ENCODE results near the gene SYNPO2.
"Not testable (repeated sequence)": the region's sequence is repeated elsewhere in the genome, so short reads cannot be mapped to it uniquely, and the experiment has no call there.

The SYNPO2 gene

GRCh38 chr4:118973295-118973694 lies 84.6 kb downstream of the SYNPO2 start:
- no peak for DNase-seq (ENCODE audit: low read depth in 3 of 3)

DNA sequence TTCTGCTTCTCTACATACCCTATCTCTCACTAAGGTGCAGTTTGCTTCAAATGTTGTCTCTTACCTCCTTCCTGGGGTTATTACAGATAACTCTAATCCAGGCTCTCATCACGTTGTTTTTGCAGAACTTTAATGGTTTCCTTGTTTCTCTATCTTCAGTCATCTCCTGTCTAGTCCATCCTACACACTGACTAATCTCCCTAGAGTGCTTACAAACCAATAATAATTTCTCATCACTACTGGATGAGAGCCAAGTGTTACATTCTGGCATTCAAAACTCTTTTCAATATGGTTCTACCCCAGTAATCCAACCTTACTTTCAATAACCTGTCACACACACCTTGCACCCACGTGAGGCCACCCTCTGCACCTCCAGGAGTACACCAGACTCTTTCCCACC lies 86.1 kb downstream of the SYNPO2 start:
- no peak for DNase-seq (ENCODE audit: low read depth in 3 of 3)

DNA sequence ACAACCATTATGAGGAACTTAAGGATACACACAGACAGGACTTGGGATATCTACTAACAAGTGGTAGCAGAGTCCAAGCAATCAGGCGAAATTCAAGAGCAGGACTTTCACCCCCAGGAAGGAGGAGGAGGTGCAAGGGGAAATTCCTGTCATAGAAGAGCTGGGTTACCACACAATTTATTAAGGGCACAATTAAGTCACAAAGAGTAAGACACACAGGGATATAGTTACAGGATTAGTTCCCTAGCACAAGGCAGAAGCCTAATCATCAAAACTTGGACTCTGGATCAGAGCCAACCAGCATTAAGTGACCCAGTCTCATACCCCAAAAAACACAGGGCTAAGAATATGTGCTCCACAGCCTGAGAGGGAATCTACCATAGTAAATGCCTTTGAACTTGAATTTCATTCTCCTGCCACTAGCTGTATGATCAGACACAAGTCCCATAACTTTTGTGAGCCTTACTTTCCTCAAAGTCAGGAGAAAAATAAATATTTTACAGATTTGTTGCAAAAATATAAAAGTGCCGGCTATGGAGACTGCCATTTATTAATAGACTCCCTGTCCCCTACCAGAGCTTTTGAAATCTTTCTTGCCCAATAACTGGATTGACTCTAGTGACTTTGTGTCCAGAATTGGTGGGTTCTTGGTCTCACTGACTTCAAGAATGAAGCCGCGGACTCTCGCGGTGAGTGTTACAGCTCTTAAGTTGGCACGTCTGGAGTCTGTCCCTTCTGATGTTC lies 87.0 kb downstream of the SYNPO2 start:
- DNase-seq (ENCODE audit: low read depth in 3 of 3) = no peak

DNA sequence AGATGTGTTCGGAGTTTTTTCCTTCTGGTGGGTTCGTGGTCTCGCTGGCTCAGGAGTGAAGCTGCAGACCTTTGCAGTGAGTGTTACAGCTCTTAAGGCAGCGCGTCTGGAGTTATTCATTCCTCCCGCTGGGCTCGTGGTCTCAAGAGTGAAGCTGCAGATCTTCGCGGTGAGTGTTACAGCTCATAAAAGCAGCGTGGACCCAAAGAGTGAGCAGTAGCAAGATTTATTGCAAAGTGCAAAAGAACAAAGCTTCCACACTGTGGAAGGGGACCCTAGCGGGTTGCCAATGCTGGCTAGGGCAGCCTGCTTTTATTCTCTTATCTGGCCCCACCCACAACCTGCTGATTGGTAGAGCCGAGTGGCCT lies 87.5 kb downstream of the SYNPO2 start:
- DNase-seq (ENCODE audit: low read depth in 3 of 3) = not testable (repeated sequence)

DNA sequence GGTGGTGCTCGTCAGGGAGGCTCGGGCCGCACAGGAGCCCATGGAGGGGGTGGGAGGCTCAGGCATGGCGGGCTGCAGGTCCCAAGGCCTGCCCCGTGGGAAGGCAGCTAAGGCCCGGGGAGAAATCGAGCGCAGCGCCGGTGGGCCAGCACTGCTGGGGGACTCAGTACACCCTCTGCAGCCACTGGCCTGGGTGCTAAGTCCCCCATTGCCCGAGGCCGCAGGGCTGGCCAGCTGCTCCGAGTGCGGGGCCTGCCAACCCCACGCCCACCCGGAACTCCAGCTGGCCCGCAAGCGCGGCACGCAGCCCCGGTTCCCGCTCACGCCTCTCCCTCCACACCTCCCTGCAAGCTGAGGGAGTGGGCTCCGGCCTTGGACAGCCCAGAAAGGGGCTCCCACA lies 88.4 kb downstream of the SYNPO2 start:
- DNase-seq (ENCODE audit: low read depth in 3 of 3) = not testable (repeated sequence)

DNA sequence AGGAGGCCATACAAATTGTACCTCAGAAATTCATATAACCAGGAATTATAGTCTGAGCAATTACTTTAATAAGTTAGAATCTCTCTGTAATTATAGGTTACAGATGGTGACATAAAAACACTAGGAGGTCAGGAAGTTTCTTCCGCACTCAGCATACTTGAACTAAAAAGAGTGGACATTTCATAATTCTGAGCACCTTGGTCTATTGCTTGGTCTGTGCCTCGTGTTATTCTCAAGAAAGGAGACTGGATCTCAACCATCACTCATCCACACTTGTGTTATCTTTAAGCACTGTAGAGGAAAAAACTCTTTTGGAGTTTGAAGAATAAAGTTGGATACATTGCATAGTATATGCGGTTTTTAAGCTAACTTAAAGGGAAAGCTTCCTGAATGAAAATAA lies 91.1 kb downstream of the SYNPO2 start:
- no peak for DNase-seq (ENCODE audit: low read depth in 3 of 3)

DNA sequence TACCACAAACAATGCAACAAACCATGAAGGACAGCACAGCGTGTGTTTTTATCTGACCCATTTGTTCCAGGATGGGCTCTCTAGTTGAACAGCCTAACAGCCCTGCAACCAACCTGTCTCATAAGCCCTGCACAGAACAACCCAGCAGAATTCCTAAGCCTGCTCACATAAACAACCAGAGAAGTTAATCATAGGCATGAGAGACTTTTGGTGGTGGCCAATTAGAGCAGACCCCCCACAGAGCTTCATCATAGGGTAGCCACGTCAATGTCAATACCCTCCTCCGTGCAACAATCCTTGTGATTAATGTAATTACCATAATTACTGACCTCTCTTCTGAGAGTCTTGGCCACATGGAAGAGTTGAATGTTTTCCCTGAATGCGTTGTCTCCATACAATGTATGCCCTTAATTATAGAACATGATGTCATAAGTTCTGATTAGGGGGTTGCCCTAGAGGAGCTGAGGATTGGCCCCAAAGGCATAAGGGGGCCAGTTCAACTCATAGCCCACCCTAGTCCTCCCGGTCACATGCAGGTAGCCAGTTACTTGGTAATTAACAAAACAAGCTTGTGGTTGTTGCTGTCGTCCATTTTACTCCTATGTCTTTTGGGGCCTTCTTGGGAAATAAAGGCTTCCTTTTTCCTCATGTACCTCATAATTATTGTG lies 92.7 kb downstream of the SYNPO2 start:
- no peak for DNase-seq (ENCODE audit: low read depth in 3 of 3)

GRCh38 chr4:118981839-118982381 lies 93.3 kb downstream of the SYNPO2 start:
- peak; percentile 8 to 24 (median 14) for DNase-seq (ENCODE audit: low read depth in 3 of 3)

GRCh38 chr4:118983293-118983692 lies 94.6 kb downstream of the SYNPO2 start:
- DNase-seq (ENCODE audit: low read depth in 3 of 3) = no peak

DNA sequence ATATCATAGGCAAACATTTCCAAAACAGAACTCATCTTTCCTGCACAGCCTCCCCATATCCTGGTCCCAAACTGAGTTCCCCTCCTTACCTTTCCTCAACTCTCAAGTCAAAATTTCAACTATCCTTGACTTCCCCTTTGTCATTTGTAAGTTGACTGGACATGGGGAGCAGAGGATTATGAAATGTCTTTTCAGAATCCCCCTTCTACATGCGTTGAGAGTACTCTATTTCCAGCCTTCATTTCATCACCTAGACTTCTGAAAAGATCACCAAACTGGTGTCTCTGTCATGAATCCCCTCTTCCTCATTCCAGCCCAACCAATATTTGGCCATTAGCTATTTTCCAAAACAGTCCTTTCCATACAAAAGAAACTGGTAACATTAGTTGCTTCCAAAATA lies 95.2 kb downstream of the SYNPO2 start:
- no peak for DNase-seq (ENCODE audit: low read depth in 3 of 3)

- no peak for DNase-seq (ENCODE audit: low read depth in 3 of 3)
Measured at GRCh38 chr4:118985170-118986000, 96.7 kb downstream of the SYNPO2 start.

DNA sequence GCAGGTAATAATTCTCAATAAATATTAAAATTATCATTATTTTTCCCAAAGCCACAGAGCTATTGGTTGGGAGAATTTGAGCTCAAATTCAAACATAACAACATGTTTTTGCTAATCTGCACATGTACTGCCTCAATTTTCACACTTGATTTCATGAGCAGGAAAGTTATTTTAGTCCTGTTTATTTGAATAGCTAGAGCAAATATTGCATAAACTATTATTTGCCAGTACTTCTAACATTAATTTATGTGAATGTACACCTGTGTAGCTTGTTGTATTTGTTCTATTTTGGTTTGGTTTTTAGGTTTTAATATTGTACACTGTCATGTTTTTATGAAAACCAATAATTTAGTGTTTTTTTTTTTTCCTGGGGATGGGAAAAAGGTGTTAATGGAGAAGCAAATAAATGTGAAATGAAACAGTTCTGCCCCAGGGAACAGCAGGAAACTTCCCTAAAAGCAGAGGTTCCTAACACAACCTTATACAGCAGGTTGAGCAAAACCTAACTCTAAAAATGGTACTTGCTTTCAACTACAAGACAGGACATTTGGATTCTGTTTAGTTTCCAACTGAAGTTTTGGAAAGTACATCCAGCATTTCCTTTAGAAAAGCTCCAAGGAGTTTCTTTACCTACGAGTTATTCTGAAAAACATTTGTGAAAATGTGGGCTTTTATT lies 99.4 kb downstream of the SYNPO2 start:
- DNase-seq (ENCODE audit: low read depth in 3 of 3) = no peak

DNA sequence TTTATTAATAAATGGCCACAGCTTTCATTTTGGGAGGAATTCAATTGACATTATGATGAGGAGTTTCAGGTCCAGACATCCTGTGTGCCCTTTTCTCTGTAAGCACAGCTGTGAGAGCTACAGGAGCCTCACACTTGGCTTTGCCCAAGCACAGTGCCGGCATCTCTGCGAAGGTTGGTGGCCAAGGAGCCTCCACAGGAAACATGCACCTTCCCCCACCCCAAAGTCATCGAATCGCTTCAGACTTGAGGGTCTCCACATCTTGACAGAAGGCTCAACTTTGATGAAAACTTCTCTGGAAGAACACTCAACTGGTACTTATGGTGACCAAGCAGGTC lies 100.0 kb downstream of the SYNPO2 start:
- DNase-seq (ENCODE audit: low read depth in 3 of 3) = no peak

- DNase-seq (ENCODE audit: low read depth in 3 of 3) = no peak
Measured at GRCh38 chr4:118989098-118990080, 100.7 kb downstream of the SYNPO2 start.

- DNase-seq (ENCODE audit: low read depth in 3 of 3) = no peak
Measured at GRCh38 chr4:118991686-118992085, 103.0 kb downstream of the SYNPO2 start.

DNA sequence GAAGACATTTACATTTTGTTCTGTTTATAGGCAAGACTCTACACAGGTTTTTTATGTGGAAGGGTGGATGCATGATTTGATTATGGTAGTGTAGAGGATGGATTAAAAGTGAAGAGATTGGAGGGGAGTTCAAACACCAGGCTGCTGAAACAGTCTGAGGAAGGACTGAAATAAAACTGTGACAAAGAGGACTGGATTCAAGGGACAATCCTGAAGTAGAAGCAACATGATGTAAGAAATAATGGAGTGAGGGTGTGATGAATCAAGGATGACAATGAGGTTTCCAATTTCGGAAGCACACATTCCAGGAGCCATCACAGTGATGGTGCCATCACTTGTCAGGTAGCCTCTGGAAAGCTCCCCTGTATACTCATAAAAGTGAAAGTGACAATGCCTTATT lies 103.5 kb downstream of the SYNPO2 start:
- no peak for DNase-seq (ENCODE audit: low read depth in 3 of 3)

- no peak for DNase-seq (ENCODE audit: low read depth in 3 of 3)
Measured at GRCh38 chr4:118993333-118993732, 104.7 kb downstream of the SYNPO2 start.

DNA sequence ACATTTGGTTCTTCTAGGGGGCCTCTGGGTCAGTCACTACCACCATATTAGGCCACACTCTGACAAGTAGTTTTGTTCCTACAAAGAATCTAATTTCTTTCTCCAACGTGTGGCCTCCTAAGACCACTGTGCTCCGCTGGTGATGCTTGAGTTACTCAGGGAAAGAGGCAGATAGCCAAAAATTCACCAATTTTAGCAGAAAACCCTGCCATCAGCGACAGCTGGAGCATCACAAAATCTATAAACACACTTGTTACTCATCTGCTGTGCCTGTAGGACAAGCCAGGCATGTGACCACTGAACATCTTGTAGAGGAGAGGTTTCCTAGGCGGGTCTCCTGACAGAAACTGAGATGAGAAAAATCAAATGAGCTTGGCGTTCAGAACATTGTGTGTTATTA lies 105.4 kb downstream of the SYNPO2 start:
- no peak for DNase-seq (ENCODE audit: low read depth in 3 of 3)

GRCh38 chr4:118995693-118996391 lies 107.2 kb downstream of the SYNPO2 start:
- no peak for DNase-seq (ENCODE audit: low read depth in 3 of 3)

DNA sequence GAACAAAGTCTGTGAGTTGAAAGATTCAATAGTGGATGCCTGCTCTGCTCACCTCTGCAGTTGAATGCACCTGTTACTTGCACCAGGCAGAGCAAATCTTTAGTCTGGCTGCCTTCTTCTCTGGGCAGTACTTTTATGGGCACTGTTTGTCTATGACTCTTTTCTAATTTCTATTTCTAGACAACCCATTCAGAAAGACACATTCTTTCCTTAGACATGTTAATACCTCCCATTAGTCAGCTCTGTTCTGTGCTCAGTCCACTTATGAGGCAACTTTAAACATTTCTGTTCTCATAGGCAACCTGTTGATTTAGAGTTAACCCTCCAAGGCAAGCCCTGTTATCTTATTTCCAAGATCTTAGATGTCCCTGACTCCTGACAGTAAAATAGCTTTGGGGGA lies 108.9 kb downstream of the SYNPO2 start:
- DNase-seq (ENCODE audit: low read depth in 3 of 3) = no peak
